GM08714 (cell line): ENCODE results near the gene KLHL15.

Experiments used
- H3K4me3 ChIP-seq: fragments of 200-500 bp; sonication (Bioruptor generic); 2 replicates; pipeline ENCODE4 v1.5.1; 2014; ENCODE audit warnings: mild to moderate bottlenecking, low read length, inconsistent platforms
- ZNF274 ChIP-seq: IDR thresholded peaks from 2 replicates; pipeline ENCODE4 v1.6.1; 2012; ENCODE audit warnings: mild to moderate bottlenecking, low read depth, low read length

KLHL15 gene

DNA sequence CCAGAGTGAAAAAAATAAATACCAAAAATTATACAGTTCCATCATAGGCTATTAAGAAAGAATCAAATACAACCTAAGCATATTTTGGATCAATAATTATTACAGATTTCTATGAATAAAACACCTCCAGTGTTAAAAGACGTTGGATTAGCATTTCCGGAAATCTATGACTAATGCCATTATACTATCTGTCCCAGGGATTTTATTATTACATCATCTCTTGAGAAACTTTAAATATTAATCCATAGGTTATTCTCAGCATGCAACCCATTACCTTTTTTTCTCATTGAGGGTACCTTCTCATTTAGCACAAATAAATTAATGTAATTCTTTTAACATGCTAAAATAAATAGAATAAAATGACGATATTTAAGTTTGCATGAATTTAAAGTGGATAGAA, 74.6 kb downstream of the KLHL15 start:
- no peak overlapping the region for H3K4me3 ChIP-seq
- TF ChIP-seq ZNF274 = no peak

DNA sequence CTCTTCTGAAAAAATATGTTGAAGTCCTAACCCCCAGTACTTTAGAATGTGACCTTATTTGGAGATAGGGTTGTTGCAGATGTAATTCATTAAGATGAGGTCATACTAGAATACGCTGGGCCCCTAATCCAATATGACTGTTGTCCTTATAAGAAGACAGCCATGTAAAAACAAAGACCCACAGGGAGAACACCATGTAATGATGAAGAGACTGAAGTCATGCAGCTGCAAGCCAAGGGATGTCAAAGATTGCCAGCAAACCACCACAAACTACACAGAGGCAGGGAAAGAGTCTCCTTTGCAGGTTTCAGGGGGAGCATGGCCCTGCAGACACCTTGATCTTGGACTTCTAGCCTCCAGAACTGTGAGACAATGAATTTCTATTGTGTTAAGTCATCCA, 81.8 kb downstream of the KLHL15 start:
- H3K4me3 ChIP-seq = no peak overlapping the region
- TF ChIP-seq ZNF274 = no peak

DNA sequence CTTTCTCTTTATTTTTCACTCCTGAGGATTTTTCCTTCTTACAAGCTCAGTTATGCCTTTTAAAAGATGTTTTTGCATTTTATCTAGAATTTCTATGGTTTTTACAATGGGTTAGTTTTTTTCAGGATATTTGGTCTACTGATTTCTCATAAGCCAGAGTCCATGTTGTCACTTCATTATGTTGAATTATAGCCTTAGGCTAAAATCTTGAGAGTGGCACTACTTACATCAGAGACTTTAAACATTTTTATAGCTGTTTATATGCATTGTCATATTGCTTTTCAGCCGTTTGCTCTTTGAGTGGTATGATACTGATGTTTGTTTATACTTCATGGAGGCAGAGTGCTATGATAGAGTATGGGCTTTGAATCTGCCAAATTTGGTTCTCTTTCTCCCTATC, 82.8 kb downstream of the KLHL15 start:
- H3K4me3 ChIP-seq = no peak overlapping the region
- no peak for TF ChIP-seq ZNF274

DNA sequence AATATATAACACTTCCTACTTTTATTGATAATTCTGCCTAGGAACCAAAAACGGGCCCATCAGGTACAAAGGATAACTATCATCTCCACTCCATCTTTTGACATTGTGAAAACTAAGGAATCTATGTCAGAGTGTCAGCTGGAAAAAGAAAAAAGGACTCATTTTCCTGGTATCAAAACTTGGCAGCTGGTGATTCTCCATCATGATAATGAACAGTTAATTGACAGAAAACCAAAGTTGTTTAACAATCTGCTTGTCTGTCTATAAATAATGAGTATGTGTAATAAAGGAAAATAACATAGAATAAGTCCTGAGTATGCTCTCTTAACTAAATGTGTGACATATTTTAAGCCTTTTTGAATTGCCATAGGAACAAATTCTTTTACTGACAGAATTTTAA, 87.8 kb downstream of the KLHL15 start:
- H3K4me3 ChIP-seq = no peak overlapping the region
- no peak for TF ChIP-seq ZNF274

GRCh38 chrX:23938690-23939089, 88.3 kb downstream of the KLHL15 start:
- no peak for TF ChIP-seq ZNF274
- H3K4me3 ChIP-seq = no peak overlapping the region

GRCh38 chrX:23937100-23937499, 89.9 kb downstream of the KLHL15 start:
- TF ChIP-seq ZNF274 = no peak
- no peak overlapping the region for H3K4me3 ChIP-seq

GRCh38 chrX:23936180-23936579, 90.8 kb downstream of the KLHL15 start:
- no peak for TF ChIP-seq ZNF274
- no peak overlapping the region for H3K4me3 ChIP-seq

- H3K4me3 ChIP-seq = no peak overlapping the region
- TF ChIP-seq ZNF274 = no peak
Observed at GRCh38 chrX:23935106-23935505, 91.9 kb downstream of the KLHL15 start.
